Smooth muscle cell (in vitro differentiated cells): ENCODE data around the gene RND2. TPM values are rescaled to one million over a fixed set of nuclear protein-coding genes. Genes with fewer than 3 reads are reported as not detected.
"Not testable (repeated sequence)": the region's sequence is repeated elsewhere in the genome, so short reads cannot be mapped to it uniquely, and the experiment has no call there.

Experiments used
- DNase-seq: peaks from one replicate; lab custom pipeline; 2025; ENCODE audit not compliant: unreplicated experiment; lab: John Stamatoyannopoulos, UW
- H2AFZ ChIP-seq: fragments of 200-600 bp; sonication (generic); 2 replicates; pipeline ENCODE4 v1.6.0; 2016; ENCODE audit warnings: antibody characterized with exemption, low read depth, mild to moderate bottlenecking
- H3F3A ChIP-seq: fragments of 200-600 bp; sonication (generic); 2 replicates; pipeline ENCODE4 v1.6.0; 2017; ENCODE audit warnings: antibody characterized with exemption, low read depth
- H3K27ac ChIP-seq: fragments of 200-600 bp; sonication (generic); 2 replicates; pipeline ENCODE4 v1.5.1; 2016; ENCODE audit warnings: low read depth, mild to moderate bottlenecking
- H3K27me3 ChIP-seq: fragments of 200-600 bp; sonication (generic); 2 replicates; pipeline ENCODE4 v1.6.1; 2016; ENCODE audit warnings: low read depth, mild to moderate bottlenecking
- H3K36me3 ChIP-seq: fragments of 200-600 bp; sonication (generic); 2 replicates; pipeline ENCODE4 v1.5.1; 2016; ENCODE audit warnings: low read depth
- H3K4me1 ChIP-seq: fragments of 200-600 bp; sonication (generic); 2 replicates; pipeline ENCODE4 v1.5.1; 2016; ENCODE audit warnings: low read depth
- H3K4me2 ChIP-seq: fragments of 200-600 bp; sonication (generic); 2 replicates; pipeline ENCODE4 v1.6.0; 2016; ENCODE audit warnings: mild to moderate bottlenecking
- H3K4me3 ChIP-seq: fragments of 200-600 bp; sonication (generic); 2 replicates; pipeline ENCODE4 v1.5.1; 2016; ENCODE audit warnings: mild to moderate bottlenecking
- H3K79me2 ChIP-seq: fragments of 200-600 bp; sonication (generic); 2 replicates; pipeline ENCODE4 v1.6.0; 2016; ENCODE audit warnings: low read depth, mild to moderate bottlenecking
- H3K9ac ChIP-seq: fragments of 200-600 bp; sonication (generic); 2 replicates; pipeline ENCODE4 v1.6.0; 2016; ENCODE audit warnings: low read depth
- H3K9me3 ChIP-seq: fragments of 200-600 bp; sonication (generic); replicated peaks from 2 replicates; pipeline ENCODE4 v1.5.1; 2016; ENCODE audit warnings: low read depth
- H4K20me1 ChIP-seq: fragments of 200-600 bp; sonication (generic); 2 replicates; pipeline ENCODE4 v1.6.0; 2016; ENCODE audit warnings: low read depth
- WGBS: methylation state at CpG from one replicate; pipeline ENCODE4 v1.1.7; 2016; ENCODE audit warnings: low lambda C conversion rate; 5-methylcytosine and 5-hydroxymethylcytosine counted together
- polyA plus RNA-seq: library from polyadenylated mRNA; unstranded; fragments of >200 nt; fragmentation: Nextera tagmentation; extraction: Ambion mirVana; gene quantifications from 2 replicates; pipeline ENCODE4 v1.2.1, GENCODE V29; 2016
- total RNA-seq: library from RNA; depleted of rRNA; stranded (reverse); fragments of >200 nt; gene quantifications from 2 replicates; pipeline ENCODE4 v1.2.3, GENCODE V29; 2014
- TF ChIP-seq, protein P1 (sequence below): fragments of 200-600 bp; sonication (generic); IDR thresholded peaks from 2 replicates; pipeline ENCODE4 v1.5.1; 2017; ENCODE audit warnings: borderline replicate concordance, mild to moderate bottlenecking, antibody characterized with exemption; ENCODE audit not compliant: insufficient read depth, poor library complexity, severe bottlenecking

RND2 gene
- total and polyA plus RNA-seq, 2 experiments from 2014 or later, result 0.27 to 1.1 TPM

GRCh38 chr17:42999003-42999525, 26.0 kb upstream of the RND2 start:
- peaks cover 32% of the 10 kb centered on the region for H3K79me2 ChIP-seq
- H3K36me3 ChIP-seq, result no peaks in the 10 kb centered on the region
- DNase-seq, result no peak
- H3K4me3 ChIP-seq, result peak overlapping the region; percentile 86
- H3K4me2 ChIP-seq, result peak overlapping the region; percentile 99
- peaks cover 44% of the 10 kb centered on the region for H4K20me1 ChIP-seq
- H2AFZ ChIP-seq, result no peak overlapping the region
- no peaks in the 10 kb centered on the region for H3K9me3 ChIP-seq
- H3K27ac ChIP-seq, result peak overlapping the region; percentile 96
- peaks cover 38% of the 10 kb centered on the region for H3F3A ChIP-seq
- TF ChIP-seq, protein P1, sequence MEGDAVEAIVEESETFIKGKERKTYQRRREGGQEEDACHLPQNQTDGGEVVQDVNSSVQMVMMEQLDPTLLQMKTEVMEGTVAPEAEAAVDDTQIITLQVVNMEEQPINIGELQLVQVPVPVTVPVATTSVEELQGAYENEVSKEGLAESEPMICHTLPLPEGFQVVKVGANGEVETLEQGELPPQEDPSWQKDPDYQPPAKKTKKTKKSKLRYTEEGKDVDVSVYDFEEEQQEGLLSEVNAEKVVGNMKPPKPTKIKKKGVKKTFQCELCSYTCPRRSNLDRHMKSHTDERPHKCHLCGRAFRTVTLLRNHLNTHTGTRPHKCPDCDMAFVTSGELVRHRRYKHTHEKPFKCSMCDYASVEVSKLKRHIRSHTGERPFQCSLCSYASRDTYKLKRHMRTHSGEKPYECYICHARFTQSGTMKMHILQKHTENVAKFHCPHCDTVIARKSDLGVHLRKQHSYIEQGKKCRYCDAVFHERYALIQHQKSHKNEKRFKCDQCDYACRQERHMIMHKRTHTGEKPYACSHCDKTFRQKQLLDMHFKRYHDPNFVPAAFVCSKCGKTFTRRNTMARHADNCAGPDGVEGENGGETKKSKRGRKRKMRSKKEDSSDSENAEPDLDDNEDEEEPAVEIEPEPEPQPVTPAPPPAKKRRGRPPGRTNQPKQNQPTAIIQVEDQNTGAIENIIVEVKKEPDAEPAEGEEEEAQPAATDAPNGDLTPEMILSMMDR, result no peak
- 13% methylated on average over 10 of the region's 10 CpGs for WGBS
- H3K27me3 ChIP-seq, result no peaks in the 10 kb centered on the region
- H3K4me1 ChIP-seq, result peaks cover 11% of the 10 kb centered on the region
- peak overlapping the region; percentile 97 for H3K9ac ChIP-seq

DNA sequence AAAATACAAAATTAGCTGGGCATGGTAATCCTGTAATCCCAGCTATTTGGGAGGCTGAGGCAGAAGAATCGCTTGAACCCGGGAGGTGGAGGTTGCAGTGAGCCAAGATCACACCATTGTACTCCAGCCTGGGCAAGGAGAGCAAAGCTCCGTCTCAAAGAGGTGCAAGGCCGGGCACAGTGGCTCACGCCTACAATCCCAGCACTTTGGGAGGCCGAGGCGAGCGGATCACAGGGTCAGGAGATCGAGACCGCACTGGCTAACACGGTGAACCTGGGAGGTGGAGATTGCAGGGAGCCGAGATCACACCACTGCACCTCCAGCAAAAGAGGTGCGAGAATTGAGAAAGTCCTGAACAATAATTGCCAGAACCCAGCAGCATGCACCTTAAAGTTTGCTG, 24.1 kb upstream of the RND2 start:
- H3K9ac ChIP-seq, result peak overlapping the region; percentile 36
- H3K27ac ChIP-seq, DNase-seq: not testable (repeated sequence)

DNA sequence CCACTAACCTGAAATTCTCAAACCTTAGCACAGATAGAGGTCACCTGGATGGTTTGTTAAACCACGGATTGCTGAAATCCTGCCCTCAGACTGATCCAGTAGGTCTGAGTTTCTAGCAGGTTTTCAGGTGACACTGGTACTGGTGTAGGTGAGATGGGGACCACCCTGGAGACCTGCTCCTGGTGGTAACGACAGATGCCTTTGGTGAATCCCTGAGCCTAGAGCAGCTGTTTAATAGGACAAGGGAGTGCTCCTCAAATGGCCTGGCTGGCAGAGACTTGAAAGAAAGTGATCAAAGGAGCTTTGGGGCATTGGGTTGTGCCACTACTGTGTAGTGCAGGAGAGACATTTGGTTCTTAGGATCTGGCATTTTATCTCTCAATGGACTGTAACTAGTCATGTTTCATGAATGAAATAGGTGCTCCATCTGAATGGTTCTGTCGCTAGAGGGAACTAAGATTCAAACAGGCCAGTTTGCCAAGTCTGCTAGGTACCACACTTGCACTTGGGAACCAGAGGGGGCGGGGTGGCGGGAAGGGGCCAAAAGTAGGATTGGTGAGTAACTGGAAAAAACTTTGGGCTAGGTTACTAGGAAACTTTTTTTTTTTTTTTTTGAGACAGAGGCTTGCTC, 21.4 kb upstream of the RND2 start:
- Histone ChIP-seq H3F3A (peaks cover 37% of the 10 kb centered on the region), H3K9ac (no peak overlapping the region), H3K4me1 (peaks cover 11% of the 10 kb centered on the region), H3K27ac (peak overlapping the region; percentile 38), H3K79me2 (peaks cover 28% of the 10 kb centered on the region), H3K4me3 (no peak overlapping the region), H3K27me3 (no peaks in the 10 kb centered on the region), H3K9me3 (no peaks in the 10 kb centered on the region), H4K20me1 (peaks cover 41% of the 10 kb centered on the region), H2AFZ (no peak overlapping the region), H3K36me3 (no peaks in the 10 kb centered on the region), H3K4me2 (no peak overlapping the region)
- TF ChIP-seq, protein P1, result no peak
- 91% methylated on average over 5 of the region's 5 CpGs for WGBS
- no peak for DNase-seq

More for the DNA sequence above, 24.1 kb upstream of the RND2 start:
- H3F3A ChIP-seq, result peaks cover 37% of the 10 kb centered on the region
- H3K36me3 ChIP-seq, H3K27me3 ChIP-seq, H3K4me3 ChIP-seq, H2AFZ ChIP-seq, H3K4me2 ChIP-seq, H3K9me3 ChIP-seq: not testable (repeated sequence)
- peaks cover 44% of the 10 kb centered on the region for H4K20me1 ChIP-seq
- WGBS, result 99% methylated on average over 13 of the region's 13 CpGs
- H3K4me1 ChIP-seq, result peaks cover 11% of the 10 kb centered on the region
- H3K79me2 ChIP-seq, result peaks cover 32% of the 10 kb centered on the region

GRCh38 chr17:43006639-43007551, 18.1 kb upstream of the RND2 start, which contains the start of gene IFI35:
Gene IFI35 (plus strand): TSS chr17:43006784. CDS start chr17:43006948, 164 bp downstream.
- Histone ChIP-seq H3K4me1 (no peaks in the 10 kb centered on the region), H3K79me2 (peaks cover under 1% of the 10 kb centered on the region), H3K27me3 (no peaks in the 10 kb centered on the region), H3K4me3 (peak within 1 kb of the TSS; percentile 63), H3K27ac (peak within 1 kb of the TSS; percentile 64), H3K9me3 (no peaks in the 10 kb centered on the region), H3K36me3 (no peaks in the 10 kb centered on the region), H2AFZ (no peak within 1 kb of the TSS), H3F3A (peaks cover 19% of the 10 kb centered on the region), H4K20me1 (peaks cover 11% of the 10 kb centered on the region), H3K4me2 (peak within 1 kb of the TSS; percentile 84), H3K9ac (peak within 1 kb of the TSS; percentile 78)
- TF ChIP-seq, protein P1, result no peak
- peak; percentile 38 for DNase-seq
- 58% methylated on average over 18 of the region's 18 CpGs for WGBS
